GM19239 (cell line): ENCODE data around the gene ELMO1.

Experiments used
- DNase-seq: peaks from one replicate; pipeline ENCODE4 v3.0.0; 2011; ENCODE audit warnings: low spot score; ENCODE audit not compliant: insufficient read length
- FAIRE-seq: peaks from 2 replicates; lab custom pipeline; 2011; peaks lifted over from hg19 to GRCh38; lab: Jason Lieb, UNC

Gene ELMO1

DNA sequence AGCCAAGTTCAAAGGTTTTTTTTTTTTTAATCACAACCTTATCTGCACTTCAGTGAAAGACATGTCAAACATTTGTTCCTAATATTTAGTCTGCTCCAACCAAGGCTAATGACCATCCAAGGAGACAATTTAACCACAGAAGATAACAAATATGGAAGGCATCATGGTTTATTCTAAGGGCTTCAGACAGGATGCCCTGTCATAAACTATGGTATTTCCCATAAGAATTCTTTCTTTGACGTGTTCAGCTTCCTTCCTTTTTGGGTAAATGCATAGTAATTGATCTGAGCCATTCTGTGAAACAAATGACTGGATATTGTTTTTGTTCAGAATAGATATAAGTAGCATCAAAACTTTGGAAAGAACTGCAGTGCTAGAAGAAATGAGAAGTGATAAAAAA is 397.9 kb downstream of the ELMO1 start:
- no peak for FAIRE-seq
- DNase-seq = no peak

DNA sequence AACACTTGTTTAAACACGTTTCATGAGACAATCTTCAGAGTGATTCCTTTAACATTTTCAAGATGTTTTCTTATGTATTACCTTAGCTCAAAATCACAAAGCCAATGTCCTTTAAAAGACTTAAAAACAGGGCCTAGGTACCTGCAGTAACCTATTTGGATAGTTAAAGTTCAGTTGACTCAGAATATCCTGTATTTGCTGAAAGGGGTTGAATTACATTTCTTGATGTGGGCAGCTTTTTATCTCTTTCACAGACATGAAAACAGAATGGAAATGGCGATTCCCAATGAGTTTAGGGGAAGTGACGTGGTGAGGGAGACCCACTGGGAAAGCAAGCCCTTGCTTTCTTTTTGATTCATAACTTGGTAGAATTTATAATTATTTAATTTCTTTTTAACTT is 400.0 kb downstream of the ELMO1 start:
- FAIRE-seq (no peak), DNase-seq (no peak)

DNA sequence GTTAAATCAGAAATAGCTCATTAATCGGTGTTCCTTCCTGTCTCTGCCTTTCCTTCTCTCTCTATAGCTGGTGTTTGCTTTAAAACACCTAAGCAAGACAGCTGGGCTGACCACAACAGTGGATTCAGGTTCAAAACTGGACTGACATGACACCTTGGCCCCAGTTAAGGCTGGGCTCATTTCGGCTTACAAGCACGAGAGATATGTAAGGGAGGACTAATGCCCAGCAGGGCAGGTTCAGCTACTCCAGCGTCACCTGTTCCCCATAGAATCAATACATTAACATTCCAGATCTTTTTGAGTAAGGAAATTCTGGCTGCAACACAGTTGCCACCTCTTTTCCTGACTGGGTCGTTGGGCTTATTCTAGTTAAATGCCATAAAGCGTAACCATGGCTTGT is 401.4 kb downstream of the ELMO1 start:
- DNase-seq (no peak), FAIRE-seq (no peak)

DNA sequence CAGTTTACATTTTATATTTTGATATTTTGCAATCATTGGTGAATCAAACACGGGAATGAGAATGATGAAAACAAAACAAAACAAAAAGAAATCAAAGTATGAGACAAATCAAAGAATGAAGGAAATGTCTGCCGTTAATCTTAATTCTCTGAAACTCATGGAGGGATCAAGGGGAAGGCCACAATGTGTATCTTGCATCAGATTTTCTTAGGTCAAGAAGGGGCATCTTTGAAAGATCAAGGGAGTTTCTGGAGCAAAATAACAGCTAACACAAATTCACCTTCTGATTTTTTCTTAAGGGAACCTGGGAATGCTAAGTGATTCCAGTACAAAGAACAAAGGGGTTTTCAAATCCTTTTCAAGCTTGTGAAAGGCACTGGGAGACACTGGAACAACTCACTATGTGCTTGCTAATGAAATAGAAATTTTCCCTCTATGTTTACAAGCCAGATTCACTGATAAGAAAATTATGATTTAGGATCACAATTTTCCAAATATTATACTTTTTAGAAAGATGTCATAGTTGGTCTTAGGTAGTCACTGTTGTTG is 402.1 kb downstream of the ELMO1 start:
- no peak for DNase-seq
- no peak for FAIRE-seq

DNA sequence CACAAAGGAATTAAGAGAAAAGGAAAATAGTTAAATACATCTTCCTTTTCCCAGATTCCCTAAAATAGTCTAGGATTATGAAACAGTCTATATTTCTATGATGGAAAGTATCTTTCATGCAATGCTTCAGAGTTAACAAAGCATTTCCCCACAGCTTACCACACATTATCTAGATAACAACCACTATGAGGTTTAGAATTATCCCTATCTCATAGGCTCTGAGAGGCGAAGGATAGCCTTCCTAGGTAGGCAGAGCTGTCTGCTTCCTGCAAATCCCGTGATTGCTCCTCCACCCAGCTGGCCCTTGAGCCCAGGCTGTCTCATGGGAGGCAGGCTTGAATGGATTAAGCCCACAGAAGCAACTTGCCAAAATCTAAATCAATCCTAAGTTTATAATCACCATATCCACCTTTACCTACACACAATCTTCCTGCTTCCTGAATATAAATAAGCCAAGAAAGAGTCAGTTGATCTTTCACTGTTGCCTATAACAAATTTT is 402.9 kb downstream of the ELMO1 start:
- DNase-seq = no peak
- FAIRE-seq = no peak

DNA sequence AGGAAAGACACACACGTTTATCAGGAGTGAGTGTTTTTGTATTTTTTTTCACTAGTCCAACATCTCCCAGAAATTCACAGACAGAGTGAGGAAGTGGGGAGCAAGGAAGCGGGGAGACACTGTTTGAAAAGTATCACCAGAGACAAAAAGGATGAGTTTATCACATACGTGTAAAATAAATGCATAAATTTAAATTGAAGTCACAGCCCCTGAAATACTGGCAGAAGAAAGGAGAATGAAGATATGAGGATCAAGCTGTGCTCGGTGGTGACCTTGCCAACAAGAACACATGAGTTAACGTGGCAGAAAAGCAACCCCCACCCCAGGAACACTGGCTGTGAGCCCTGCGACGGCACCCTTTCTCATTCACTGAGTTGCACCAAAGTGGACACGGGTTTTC is 407.2 kb downstream of the ELMO1 start:
- DNase-seq (no peak), FAIRE-seq (no peak)

DNA sequence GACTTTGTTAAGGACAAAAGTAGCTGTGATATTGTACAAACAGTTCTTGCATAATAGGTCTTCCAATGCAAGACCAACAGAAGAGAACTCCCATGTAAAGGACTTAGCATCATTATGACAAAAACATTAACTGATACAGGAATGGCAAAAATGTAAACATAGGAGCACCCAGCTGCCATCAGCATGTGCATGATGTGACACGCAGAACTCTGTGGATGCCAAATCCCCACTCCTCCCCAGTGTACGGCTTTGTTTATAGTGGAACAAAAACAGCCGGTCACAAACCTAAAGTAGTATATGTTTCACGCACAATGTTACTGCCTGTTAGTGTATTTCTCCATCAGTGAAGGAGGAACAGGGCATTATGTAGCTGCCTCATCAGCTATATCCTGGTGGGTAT is 408.3 kb downstream of the ELMO1 start:
- DNase-seq (no peak), FAIRE-seq (no peak)

DNA sequence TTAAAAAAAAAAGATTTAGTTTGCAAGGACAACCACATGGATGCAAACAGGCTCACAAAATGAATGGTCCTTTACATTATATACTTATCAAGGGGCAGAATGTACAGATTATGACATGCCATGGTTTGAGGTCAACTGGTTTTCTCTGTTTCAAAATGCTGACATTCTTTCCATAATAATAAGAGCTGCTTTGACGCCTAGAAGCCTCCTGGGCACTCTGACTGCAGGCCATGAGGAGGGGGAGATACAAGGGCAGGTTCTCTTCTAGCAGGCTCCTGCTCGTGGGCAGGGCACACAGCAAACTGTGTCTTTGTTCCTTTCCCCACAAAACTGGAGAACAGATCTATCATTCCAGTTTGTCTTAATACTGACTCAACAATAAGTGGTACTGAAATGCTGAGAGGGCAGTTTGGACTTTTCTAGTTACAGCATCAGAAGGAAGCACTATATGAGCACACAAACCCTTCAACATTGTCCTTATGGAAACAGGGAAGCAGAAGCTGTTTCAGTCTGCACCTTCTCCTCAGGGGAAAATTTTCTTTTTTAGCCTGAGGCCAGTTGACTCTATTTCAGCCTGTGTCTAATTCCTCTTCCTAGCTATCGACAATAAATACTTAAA is 409.4 kb downstream of the ELMO1 start:
- FAIRE-seq (no peak), DNase-seq (no peak)

DNA sequence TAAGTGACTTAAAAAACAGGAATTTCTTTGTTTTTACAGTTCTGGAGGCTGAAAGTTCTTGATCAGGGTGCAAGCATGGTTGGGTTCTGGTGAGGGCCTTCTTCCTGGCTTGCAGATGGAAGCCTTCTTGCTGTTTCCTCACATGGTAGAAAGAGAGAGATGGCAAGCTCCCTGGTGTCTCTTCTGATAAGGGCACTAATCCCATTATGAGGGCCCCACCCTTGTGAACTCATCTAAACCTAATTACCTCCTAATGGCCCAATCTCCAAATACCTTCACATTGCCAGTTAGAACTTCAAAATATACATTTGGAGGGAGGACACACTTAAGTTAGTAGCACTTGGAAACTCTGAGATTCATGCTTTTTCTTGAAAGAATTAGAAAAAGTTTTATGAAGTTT is 410.0 kb downstream of the ELMO1 start:
- FAIRE-seq (no peak), DNase-seq (no peak)

DNA sequence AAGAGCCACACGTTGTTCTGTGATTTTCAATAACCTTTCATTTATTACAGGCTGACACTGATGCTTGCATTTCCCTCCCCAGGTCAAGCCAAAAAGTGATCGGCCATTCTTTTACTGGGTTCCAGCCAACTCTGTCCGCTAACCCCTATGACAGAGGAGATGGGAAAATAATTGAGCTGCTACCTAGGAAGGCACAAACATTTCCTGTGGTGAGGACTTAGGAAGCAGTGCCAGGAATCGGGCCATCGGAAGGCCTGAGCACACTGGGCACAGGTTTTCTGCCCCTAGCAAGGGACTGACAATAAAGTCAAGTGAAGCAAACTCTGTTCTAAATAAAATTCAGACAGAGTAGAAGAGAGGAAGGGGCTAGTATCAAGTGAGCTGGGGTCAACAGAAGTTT is 411.4 kb downstream of the ELMO1 start:
- no peak for FAIRE-seq

DNA sequence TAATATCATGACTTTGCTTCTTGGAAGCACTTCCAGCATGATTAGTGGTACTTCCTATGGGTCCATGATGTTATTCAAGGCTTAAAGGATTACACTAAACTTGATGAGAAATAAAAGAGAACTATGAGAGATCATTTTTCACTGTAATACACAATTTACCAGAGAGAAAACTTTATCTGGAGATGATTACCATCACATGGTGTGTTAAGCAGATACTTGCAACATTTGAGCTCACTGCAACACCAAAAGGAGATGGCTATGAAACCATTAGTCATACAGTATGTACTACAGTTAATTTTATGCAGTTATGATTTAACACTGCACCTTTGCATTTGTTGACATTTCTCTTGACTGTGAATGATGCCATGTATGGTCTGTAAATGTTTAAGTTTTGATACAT is 413.0 kb downstream of the ELMO1 start:
- FAIRE-seq (no peak), DNase-seq (no peak)

More for the DNA sequence above, 411.4 kb downstream of the ELMO1 start:
- DNase-seq = no peak

DNA sequence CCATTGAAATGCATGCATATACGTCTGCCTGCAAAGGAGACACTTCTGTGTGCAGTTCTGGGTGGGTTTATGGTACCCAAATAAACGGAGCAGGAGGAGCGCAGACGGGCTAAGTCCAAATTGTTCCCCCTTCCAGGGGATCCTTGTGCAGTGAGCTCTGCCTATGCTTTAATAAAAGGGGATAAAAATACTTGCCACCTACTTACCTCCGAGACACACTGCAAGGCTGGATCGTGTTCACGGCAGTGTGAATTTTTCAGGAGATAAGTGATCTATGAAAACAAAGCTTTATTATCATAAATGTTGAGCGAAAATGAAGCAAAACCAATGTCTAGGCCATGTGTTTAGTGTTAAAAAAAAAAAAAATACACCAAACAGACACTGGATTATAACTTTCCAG is 415.5 kb downstream of the ELMO1 start:
- DNase-seq (no peak), FAIRE-seq (no peak)

DNA sequence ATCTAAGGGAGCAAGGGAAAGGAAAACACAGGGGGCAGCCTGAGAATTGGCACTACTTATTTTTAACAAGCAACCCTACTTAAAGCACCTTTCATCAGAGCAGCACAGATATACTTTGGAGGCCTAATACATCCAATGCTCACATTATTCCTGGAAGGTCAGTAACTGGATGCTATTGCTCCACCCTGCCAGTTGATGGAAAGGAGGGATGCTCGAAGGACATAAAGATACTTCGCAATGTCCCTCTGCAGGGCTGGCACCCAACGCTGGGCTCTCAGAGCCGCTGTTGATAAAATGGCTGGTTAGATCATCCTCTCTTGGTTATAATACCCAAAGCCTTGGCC is 416.4 kb downstream of the ELMO1 start:
- FAIRE-seq = no peak
- no peak for DNase-seq

DNA sequence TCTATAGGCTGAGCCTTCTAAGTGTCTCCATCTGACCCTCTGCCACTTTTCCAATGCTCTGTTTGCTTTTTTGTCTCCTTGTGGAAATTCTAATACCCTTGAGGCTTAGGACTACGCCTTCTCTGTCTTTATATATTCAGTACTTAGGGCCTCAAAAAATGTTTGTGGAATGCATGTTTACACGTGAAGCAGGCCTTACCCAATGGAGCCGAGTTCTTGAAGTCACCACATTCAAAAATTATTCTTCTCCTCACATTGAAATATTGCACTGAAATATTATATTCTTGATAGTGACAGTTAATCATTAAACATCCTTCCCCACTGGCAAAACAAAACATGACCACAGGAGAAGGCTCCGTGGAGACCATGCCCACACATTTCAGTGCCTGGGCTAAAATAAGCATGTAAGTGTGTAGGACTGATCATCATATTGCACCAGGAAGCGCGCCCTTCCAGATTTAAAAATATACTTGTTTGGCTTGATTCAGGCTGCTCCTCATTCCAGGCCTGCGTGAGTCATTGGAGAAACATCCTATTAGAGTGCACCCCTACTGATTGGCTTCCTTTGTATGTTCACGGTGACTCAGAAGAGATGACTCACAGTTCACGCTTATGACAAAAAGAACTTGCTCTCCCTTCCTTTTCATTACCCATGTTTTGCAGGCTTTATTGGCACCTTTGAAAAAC is 416.9 kb downstream of the ELMO1 start:
- FAIRE-seq (no peak), DNase-seq (no peak)

DNA sequence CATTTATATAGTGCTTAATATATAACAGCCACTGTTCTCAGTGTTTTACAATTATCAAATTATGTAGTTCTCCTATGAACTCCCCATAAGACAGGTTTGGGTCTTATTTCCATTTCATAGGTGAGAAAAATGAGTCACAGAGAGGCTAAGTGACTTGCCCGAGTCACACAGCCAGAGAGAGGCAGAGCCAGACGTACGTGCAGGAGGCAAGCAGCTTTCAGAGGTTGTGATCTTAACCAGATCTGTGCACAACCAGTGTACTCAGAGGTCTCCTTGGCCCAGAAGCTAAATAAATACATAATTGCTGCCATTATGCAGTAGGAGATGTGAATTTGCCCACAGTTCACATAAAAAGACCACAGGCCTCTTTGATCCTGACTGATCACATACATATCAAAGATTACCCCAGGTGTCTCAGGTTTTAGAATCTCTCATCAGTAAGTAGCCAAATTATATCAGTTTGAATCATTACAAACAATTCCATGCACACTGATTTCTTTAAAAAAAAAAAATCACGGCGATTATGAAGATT is 419.7 kb downstream of the ELMO1 start:
- FAIRE-seq = no peak
- no peak for DNase-seq

DNA sequence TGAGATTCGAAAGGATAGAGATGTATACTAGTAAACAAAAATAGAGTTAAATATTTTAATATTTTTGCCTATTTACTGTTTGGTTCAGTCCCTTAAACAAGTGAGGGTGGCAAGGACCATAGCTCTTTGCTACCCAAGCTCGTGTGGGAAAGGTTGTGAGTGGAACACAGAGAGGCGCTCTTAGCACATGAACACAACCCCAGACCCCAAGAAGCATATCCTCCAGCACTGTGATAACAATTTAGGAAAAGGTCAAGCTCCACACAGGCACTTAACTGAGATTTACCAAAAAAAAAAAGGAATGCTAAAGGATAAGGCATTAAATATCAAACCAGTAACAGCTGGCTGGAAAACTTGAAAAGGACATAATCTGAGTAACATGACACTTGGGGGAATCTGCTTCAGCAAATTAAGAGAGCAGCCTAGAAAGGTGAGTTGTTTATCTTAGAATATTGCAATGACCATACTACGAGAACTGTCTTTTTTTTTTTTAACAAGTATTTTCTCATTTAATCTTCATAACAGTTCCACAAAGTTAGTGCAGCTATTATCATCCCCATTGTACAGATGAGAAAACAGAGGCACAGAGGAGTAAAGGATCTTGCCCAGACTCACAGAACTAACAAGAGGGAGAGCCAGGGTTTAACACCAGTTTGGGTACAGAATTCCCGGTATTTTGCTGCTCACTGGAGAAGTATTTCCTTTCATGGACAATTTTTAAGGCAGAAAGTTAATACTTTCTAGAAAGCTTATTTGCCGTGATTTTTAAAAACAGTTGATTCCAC is 420.9 kb downstream of the ELMO1 start:
- FAIRE-seq = no peak
- no peak for DNase-seq

DNA sequence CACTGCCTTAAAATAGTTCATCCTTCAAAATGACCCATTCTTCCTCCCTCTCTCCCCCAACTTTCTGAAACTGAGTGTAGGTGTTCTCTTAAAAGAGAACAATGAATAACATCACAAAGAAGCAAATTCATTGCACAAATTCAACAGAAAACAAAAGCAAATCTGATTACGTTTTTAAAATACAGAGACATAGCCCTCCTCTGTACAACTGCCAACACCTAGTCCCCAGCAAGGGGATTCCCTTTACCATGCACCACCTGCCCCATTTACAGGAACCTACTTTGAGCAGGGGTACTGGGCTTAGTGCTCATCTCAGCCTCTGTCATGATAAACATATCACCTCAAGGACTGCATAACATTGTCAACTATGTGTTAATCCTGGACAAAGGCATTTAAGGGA is 421.6 kb downstream of the ELMO1 start:
- FAIRE-seq (no peak), DNase-seq (no peak)

DNA sequence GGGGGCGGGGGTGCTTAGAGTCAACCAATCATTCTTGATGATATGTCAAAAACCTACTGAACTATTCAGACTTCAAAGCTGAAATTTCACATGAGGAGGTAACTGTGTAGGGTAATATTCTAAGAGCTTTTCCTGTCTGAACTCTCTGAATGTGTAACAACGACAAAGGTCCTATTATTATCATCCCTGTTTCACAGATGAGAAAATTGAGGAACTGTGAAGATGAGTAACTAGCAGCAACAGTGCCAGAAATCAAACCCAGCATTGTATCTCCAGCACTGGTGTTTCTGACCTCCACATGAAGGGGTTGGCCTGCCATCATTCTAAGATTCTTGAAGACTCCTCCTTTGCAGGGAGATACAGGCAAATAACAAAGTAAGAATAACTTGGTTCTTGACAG is 429.7 kb downstream of the ELMO1 start:
- FAIRE-seq (no peak), DNase-seq (no peak)

DNA sequence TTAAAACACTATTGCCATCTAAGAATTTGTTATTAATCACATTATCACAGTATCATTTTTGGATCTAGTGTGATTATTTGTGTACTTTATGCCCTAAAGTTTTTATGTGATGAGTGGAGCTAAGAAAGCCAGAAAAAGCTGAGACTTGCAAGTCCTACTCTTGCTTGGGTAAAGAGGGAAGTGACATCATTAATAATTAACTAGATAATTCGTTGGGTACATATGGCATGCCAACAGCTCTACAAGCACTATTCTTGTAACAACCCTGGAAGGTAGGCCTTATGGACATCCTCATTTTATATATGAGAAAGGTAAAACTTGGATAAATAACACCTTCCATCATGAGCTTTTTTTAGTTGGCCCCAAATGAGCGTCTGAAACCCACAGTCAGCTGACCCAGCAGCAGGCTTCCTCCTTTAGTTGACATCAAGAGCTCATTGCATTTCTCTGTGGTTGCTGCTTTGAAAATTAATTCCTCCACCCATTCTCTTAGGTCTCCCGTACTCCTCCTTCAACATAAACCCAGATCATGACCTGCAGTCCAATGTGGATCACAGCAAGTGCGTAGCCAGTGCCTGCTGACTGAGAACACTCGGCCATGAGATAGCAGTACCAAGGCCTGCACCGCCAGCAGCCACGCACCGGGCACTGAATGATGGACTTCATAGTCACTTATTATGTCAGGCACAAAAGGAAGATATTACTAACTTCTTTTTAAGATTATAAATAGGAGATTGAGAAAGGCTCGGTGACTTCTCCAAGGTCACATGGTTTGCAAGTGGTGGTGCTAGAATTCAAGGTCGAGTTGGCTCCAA is 432.4 kb downstream of the ELMO1 start:
- DNase-seq (no peak), FAIRE-seq (no peak)

DNA sequence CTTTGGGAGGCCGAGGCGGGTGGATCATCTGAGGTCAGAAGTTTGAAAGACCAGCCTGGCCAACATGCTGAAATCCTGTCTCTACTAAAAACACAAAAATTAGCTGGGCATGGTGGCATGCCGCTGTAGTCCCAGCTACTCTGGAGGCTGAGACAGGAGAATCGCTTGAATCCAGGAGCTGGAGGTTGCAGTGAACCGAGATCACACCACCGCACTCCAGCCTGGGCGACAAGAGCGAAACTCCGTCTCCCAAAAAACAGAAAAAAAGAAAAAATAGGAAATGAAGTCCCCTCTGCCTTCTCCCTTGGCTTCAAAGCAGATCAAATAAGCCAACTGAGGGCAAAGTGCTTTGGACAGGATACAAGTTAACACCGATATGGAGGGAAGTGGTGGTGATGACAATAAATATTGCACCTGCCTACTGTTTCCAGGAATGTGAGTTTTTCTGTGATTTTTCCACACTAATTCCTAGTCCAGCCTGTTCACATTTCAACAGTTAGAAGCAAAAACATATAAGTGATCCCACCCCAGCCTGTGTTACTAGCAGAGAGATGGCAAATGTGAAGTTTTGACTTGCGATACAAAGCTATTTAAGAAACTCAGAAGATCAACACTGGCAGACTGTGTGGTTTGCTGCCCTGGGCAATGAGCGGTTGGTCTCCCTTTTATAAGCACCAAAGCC is 433.2 kb downstream of the ELMO1 start:
- DNase-seq = no peak

More for the DNA sequence above, 433.2 kb downstream of the ELMO1 start:
- no peak for FAIRE-seq
